GM23338 (cell line): ENCODE data around the gene DPP10. TPM values are rescaled to one million over a fixed set of nuclear protein-coding genes. Genes with fewer than 3 reads are reported as not detected.

ENCODE experiments used
- ATAC-seq: fragments of 200-7000 bp; cut with Tn5 transposase; 3 replicates; pipeline ENCODE4 v1.9.1; 2020
- DNase-seq: peaks from one replicate; pipeline ENCODE4 v3.0.0-alpha.2; 2015; ENCODE audit warnings: low spot score
- H2AFZ ChIP-seq: fragments of 200-600 bp; sonication (generic); 2 replicates; pipeline ENCODE4 v1.8.0; 2016; ENCODE audit warnings: antibody characterized with exemption, mild to moderate bottlenecking, moderate library complexity
- H3F3A ChIP-seq: fragments of 200-600 bp; sonication (generic); replicated peaks from 2 replicates; pipeline ENCODE4 v1.8.0; 2017; ENCODE audit warnings: antibody characterized with exemption, mixed run types, low read depth
- H3K27ac ChIP-seq: fragments of 200-600 bp; sonication (generic); 2 replicates; pipeline ENCODE4 v1.6.1; 2016; ENCODE audit warnings: low read depth
- H3K27me3 ChIP-seq: fragments of 200-600 bp; sonication (generic); 2 replicates; pipeline ENCODE4 v1.8.0; 2016; ENCODE audit warnings: mild to moderate bottlenecking, mixed run types, moderate library complexity; ENCODE audit not compliant: insufficient read depth
- H3K36me3 ChIP-seq: fragments of 200-600 bp; sonication (generic); 2 replicates; pipeline ENCODE4 v1.8.0; 2016; ENCODE audit warnings: mild to moderate bottlenecking; ENCODE audit not compliant: insufficient read depth
- H3K4me1 ChIP-seq: fragments of 200-600 bp; sonication (generic); 2 replicates; pipeline ENCODE4 v1.8.0; 2016; ENCODE audit warnings: mild to moderate bottlenecking, moderate library complexity; ENCODE audit not compliant: insufficient read depth
- H3K4me2 ChIP-seq: fragments of 200-600 bp; sonication (generic); 2 replicates; pipeline ENCODE4 v1.7.1; 2017; ENCODE audit warnings: mixed run types
- H3K4me3 ChIP-seq: fragments of 200-600 bp; sonication (generic); 2 replicates; pipeline ENCODE4 v1.6.1; 2016; ENCODE audit warnings: mixed run types
- H3K79me2 ChIP-seq: fragments of 200-600 bp; sonication (generic); replicated peaks from 2 replicates; pipeline ENCODE4 v1.8.0; 2017; ENCODE audit warnings: mild to moderate bottlenecking; ENCODE audit not compliant: insufficient read depth
- H3K9me2 ChIP-seq: fragments of 200-600 bp; sonication (generic); 2 replicates; pipeline ENCODE4 v1.8.0; 2017; ENCODE audit not compliant: insufficient read depth
- H4K20me1 ChIP-seq: fragments of 200-600 bp; sonication (generic); replicated peaks from 2 replicates; pipeline ENCODE4 v1.8.0; 2017; ENCODE audit warnings: mild to moderate bottlenecking; ENCODE audit not compliant: insufficient read depth
- H3K27ac Mint-ChIP-seq: 2 replicates; pipeline ENCODE4 v1.8.0; 2020; ENCODE audit warnings: inconsistent platforms, mild to moderate bottlenecking, moderate library complexity, mixed read lengths
- H3K27me3 Mint-ChIP-seq: 3 replicates; pipeline ENCODE4 v1.8.0; 2022; ENCODE audit warnings: low read depth, mild to moderate bottlenecking, moderate library complexity, mixed read lengths, inconsistent platforms; ENCODE audit not compliant: insufficient read depth, poor library complexity
- H3K36me3 Mint-ChIP-seq: 3 replicates; pipeline ENCODE4 v1.8.0; 2021; ENCODE audit warnings: low read depth, mild to moderate bottlenecking, inconsistent platforms, moderate library complexity, mixed read lengths
- H3K4me1 Mint-ChIP-seq: 3 replicates; pipeline ENCODE4 v1.8.0; 2020; ENCODE audit warnings: mild to moderate bottlenecking, inconsistent platforms, mixed read lengths
- H3K4me3 Mint-ChIP-seq: 3 replicates; pipeline ENCODE4 v1.8.0; 2021; ENCODE audit warnings: moderate library complexity, mild to moderate bottlenecking, inconsistent platforms, mixed read lengths
- H3K9me3 Mint-ChIP-seq: 3 replicates; pipeline ENCODE4 v1.8.0; 2020; ENCODE audit warnings: moderate library complexity, mild to moderate bottlenecking, inconsistent platforms, mixed read lengths
- CTCF ChIP-seq, 2 experiments: fragments of 200-600 bp in 1 of 2; sonication (generic) in 1 of 2; conservative IDR thresholded peaks; 2 replicates each; pipeline versions ENCODE4 v1.5.1 to v1.6.1; 2016 to 2017; ENCODE audit warnings: antibody characterized with exemption in 2 of 2, low read depth in 2 of 2, mild to moderate bottlenecking in 2 of 2, moderate library complexity in 1 of 2
- ZNF462 ChIP-seq: fragments of 250-450 bp; sonication (Bioruptor Pico); IDR thresholded peaks from 2 replicates; pipeline ENCODE4 v1.5.0; 2020; ENCODE audit warnings: mild to moderate bottlenecking, moderate library complexity
- polyA plus RNA-seq: library from polyadenylated mRNA; unstranded; fragments of >200 nt; fragmentation: Nextera tagmentation; extraction: Ambion mirVana; gene quantifications from 2 replicates; pipeline ENCODE4 v1.2.1, GENCODE V29; 2016
- total RNA-seq: library from RNA; depleted of rRNA; stranded (reverse); fragments of >200 nt; shearing (Covaris generic); gene quantifications from 2 replicates; pipeline ENCODE4 v1.2.3, GENCODE V29; 2014
- TF ChIP-seq, protein P1 (sequence below): IDR thresholded peaks from 2 replicates; pipeline ENCODE4 v1.6.1; 2016; ENCODE audit warnings: antibody characterized with exemption

The DPP10 gene
- total and polyA plus RNA-seq, 2 experiments from 2014 or later: 3.6 to 14.8 TPM

DNA sequence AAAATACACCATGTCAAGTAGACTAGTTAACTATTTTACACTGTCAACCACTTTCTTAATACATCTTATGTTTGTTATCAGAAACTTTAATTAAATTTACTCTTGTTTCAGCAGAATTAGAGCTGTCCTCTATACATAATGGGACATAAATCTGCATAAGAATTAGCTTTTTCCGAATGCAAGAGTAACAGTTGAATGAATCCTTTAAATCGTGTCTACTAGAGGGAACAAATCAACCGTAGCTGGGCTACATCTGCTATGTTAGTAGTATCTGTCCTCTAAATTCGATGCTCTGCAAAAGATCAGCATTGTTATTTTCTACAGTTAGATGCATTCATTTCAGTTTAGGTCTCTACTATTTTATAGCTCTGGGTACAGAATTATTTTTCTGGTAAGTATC, 1090.6 kb downstream of the DPP10 start (continued):
- TF ChIP-seq ZNF462 (CRISPR knock-in tag): no peak

GRCh38 chr2:115541814-115542213, 1099.4 kb downstream of the DPP10 start:
- Histone ChIP-seq H3K4me2 (no peak overlapping the region), H3K9me2 (peaks cover 4% of the 10 kb centered on the region; the same call in 1 of the 2 replicates), H3K36me3 (no peaks in the 10 kb centered on the region), H3K4me3 (no peak overlapping the region), H3K79me2 (no peaks in the 10 kb centered on the region), H3K27ac (no peak overlapping the region), H3K4me1 (peaks cover 27% of the 10 kb centered on the region), H4K20me1 (no peaks in the 10 kb centered on the region), H3K27me3 (no peaks in the 10 kb centered on the region), H2AFZ (no peak overlapping the region), H3F3A (no peaks in the 10 kb centered on the region)
- no peak overlapping the region for H3K27ac Mint-ChIP-seq
- H3K36me3 Mint-ChIP-seq: no peaks in the 10 kb centered on the region
- no peak for DNase-seq
- no peaks in the 10 kb centered on the region for H3K27me3 Mint-ChIP-seq
- no peak for ATAC-seq
- H3K9me3 Mint-ChIP-seq: no peaks in the 10 kb centered on the region
- 0 out of 4 replicates have a peak, but pooled peaks of 1 of the 2 experiments have one; percentile 18 for TF ChIP-seq CTCF (conservative IDR thresholded peaks at IDR 0.05; ENCODE audit: low read depth in 2 of 2)
- TF ChIP-seq, protein P1, sequence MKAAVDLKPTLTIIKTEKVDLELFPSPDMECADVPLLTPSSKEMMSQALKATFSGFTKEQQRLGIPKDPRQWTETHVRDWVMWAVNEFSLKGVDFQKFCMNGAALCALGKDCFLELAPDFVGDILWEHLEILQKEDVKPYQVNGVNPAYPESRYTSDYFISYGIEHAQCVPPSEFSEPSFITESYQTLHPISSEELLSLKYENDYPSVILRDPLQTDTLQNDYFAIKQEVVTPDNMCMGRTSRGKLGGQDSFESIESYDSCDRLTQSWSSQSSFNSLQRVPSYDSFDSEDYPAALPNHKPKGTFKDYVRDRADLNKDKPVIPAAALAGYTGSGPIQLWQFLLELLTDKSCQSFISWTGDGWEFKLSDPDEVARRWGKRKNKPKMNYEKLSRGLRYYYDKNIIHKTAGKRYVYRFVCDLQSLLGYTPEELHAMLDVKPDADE: no peak
- peaks cover 26% of the 10 kb centered on the region for H3K4me1 Mint-ChIP-seq
- H3K4me3 Mint-ChIP-seq: no peak overlapping the region
